Endometrial microvascular endothelial cells (primary cell): ENCODE data around the gene GNB4. TPM values are rescaled to one million over a fixed set of nuclear protein-coding genes. Genes with fewer than 3 reads are reported as not detected.

Source experiments
- in situ Hi-C: cut with HindIII; loops from 2 replicates; pipeline ENCODE4 v1.10.0; 2017; ENCODE audit warnings: low sequenced_read_pairs, low pct_unique_long_range_greater_than_20kb; ENCODE audit errors: inconsistent ontology term
- total RNA-seq: library from RNA; depleted of rRNA; stranded (reverse); fragments of >200 nt; gene quantifications from one replicate; pipeline ENCODE4 v1.2.3, GENCODE V29; 2015; ENCODE audit errors: inconsistent ontology term

GNB4 gene
- 41.5 TPM for total RNA-seq

- in situ Hi-C loops: no loop called here
Observed at GRCh38 chr3:179451265-179452175, at the start of gene GNB4. Gene GNB4 (minus strand): TSS chr3:179451470. CDS start chr3:179426200, 25,270 bp downstream.

GRCh38 chr3:179495483-179495882, 44.2 kb upstream of the GNB4 start:
- in situ Hi-C loops: no loop called here

GRCh38 chr3:179493260-179493659, 42.0 kb upstream of the GNB4 start:
- in situ Hi-C loops: no loop called here

GRCh38 chr3:179488213-179488612, 36.9 kb upstream of the GNB4 start:
- in situ Hi-C loops: no loop called here

GRCh38 chr3:179486806-179487205, 35.5 kb upstream of the GNB4 start:
- in situ Hi-C loops: no loop called here

GRCh38 chr3:179482857-179483256, 31.6 kb upstream of the GNB4 start:
- in situ Hi-C loops: no loop called here

GRCh38 chr3:179476215-179476614, 24.9 kb upstream of the GNB4 start:
- in situ Hi-C loops: no loop called here

GRCh38 chr3:179474480-179474879, 23.2 kb upstream of the GNB4 start:
- in situ Hi-C loops: no loop called here

GRCh38 chr3:179473565-179473964, 22.3 kb upstream of the GNB4 start:
- in situ Hi-C loops: no loop called here

GRCh38 chr3:179464323-179465092, 13.2 kb upstream of the GNB4 start:
- in situ Hi-C loops: no loop called here

GRCh38 chr3:179463319-179463718, 12.0 kb upstream of the GNB4 start:
- in situ Hi-C loops: no loop called here

GRCh38 chr3:179460260-179460659, 9.0 kb upstream of the GNB4 start:
- in situ Hi-C loops: no loop called here

GRCh38 chr3:179455954-179456353, 4.7 kb upstream of the GNB4 start:
- in situ Hi-C loops: no loop called here

GRCh38 chr3:179454887-179455286, 3.6 kb upstream of the GNB4 start:
- in situ Hi-C loops: no loop called here

- in situ Hi-C loops: no loop called here
Observed at GRCh38 chr3:179453967-179454366, 2.7 kb upstream of the GNB4 start.

- in situ Hi-C loops: no loop called here
Observed at GRCh38 chr3:179452872-179453271, 1.6 kb upstream of the GNB4 start.

- in situ Hi-C loops: no loop called here
Observed at GRCh38 chr3:179452176-179452564, 900 bp upstream of the GNB4 start.

GRCh38 chr3:179450901-179451264, 387 bp downstream of the GNB4 start:
- in situ Hi-C loops: no loop called here

GRCh38 chr3:179450261-179450701, 989 bp downstream of the GNB4 start:
- in situ Hi-C loops: no loop called here

- in situ Hi-C loops: no loop called here
Observed at GRCh38 chr3:179449636-179450035, 1.6 kb downstream of the GNB4 start.
